C4-2B (cell line): Measurements from ENCODE around the gene PRICKLE4.
A peak's percentile ranks its signal among the peaks of the same experiment; 100 is the strongest.

Experiments
- H3K27ac ChIP-seq: fragments of 450-650 bp; 2 replicates; pipeline ENCODE4 v1.5.1; 2017
- CTCF ChIP-seq: fragments of 450-650 bp; conservative IDR thresholded peaks from 2 replicates; pipeline ENCODE4 v1.5.1; 2017; ENCODE audit warnings: mild to moderate bottlenecking
- ZFX ChIP-seq: fragments of 450-650 bp; IDR thresholded peaks from 2 replicates; pipeline ENCODE4 v1.6.1; 2017

Gene PRICKLE4

GRCh38 chr6:41740366-41741162 lies 40.0 kb upstream of the PRICKLE4 start:
- no peak overlapping the region for H3K27ac ChIP-seq
- TF ChIP-seq CTCF, result no peak
- TF ChIP-seq ZFX, result no peak

GRCh38 chr6:41741625-41742490 lies 38.7 kb upstream of the PRICKLE4 start:
- TF ChIP-seq CTCF (no peak), ZFX (no peak)
- no peak overlapping the region for H3K27ac ChIP-seq

GRCh38 chr6:41743406-41744235 lies 37.0 kb upstream of the PRICKLE4 start:
- TF ChIP-seq ZFX, result no peak

GRCh38 chr6:41744236-41744787 lies 36.3 kb upstream of the PRICKLE4 start:
- TF ChIP-seq CTCF (no peak), ZFX (no peak)
- H3K27ac ChIP-seq, result peak overlapping the region; percentile 96

More at GRCh38 chr6:41743406-41744235, 37.0 kb upstream of the PRICKLE4 start:
- H3K27ac ChIP-seq, result peak overlapping the region; percentile 96; the same call in 1 of the 2 replicates

- peak overlapping the region; percentile 96 for H3K27ac ChIP-seq
- TF ChIP-seq ZFX (no peak), CTCF (no peak)
These were observed 34.5 kb upstream of the PRICKLE4 start for GRCh38 chr6:41746107-41746506.

GRCh38 chr6:41747256-41748101 lies 33.1 kb upstream of the PRICKLE4 start, which contains the start of gene PGC:
Gene PGC, minus strand, starts transcription at chr6:41747397. Its CDS starts 63 bp downstream, at chr6:41747334.
- H3K27ac ChIP-seq, result peak within 1 kb of the TSS; percentile 96
- TF ChIP-seq ZFX, result no peak
- no peak for TF ChIP-seq CTCF
